BE2C (cell line): Measurements from ENCODE around the gene STK17B.
"Not testable (repeated sequence)": the region's sequence is repeated elsewhere in the genome, so short reads cannot be mapped to it uniquely, and the experiment has no call there.

Experiments
- DNase-seq: peaks from one replicate; pipeline ENCODE4 v3.0.0-alpha.2; 2020
- H3K27me3 ChIP-seq: fragments of 250-450 bp; sonication (Bioruptor Pico); 2 replicates; pipeline ENCODE4 v1.5.1; 2020; ENCODE audit warnings: mild to moderate bottlenecking
- H3K36me3 ChIP-seq: fragments of 250-450 bp; sonication (Bioruptor Pico); 2 replicates; pipeline ENCODE4 v1.5.1; 2020; ENCODE audit warnings: mild to moderate bottlenecking
- H3K4me1 ChIP-seq: fragments of 250-450 bp; sonication (Bioruptor Pico); 2 replicates; pipeline ENCODE4 v1.5.1; 2020
- H3K4me3 ChIP-seq: 2 replicates; pipeline ENCODE4 v1.5.1; 2011; ENCODE audit warnings: low read depth, low read length
- H3K9me3 ChIP-seq: fragments of 250-450 bp; sonication (Bioruptor Pico); 2 replicates; pipeline ENCODE4 v1.5.1; 2020
- CTCF ChIP-seq: IDR thresholded peaks from 2 replicates; pipeline ENCODE4 v1.5.1; 2012; ENCODE audit warnings: mild to moderate bottlenecking, low read depth, low read length

Gene STK17B

DNA sequence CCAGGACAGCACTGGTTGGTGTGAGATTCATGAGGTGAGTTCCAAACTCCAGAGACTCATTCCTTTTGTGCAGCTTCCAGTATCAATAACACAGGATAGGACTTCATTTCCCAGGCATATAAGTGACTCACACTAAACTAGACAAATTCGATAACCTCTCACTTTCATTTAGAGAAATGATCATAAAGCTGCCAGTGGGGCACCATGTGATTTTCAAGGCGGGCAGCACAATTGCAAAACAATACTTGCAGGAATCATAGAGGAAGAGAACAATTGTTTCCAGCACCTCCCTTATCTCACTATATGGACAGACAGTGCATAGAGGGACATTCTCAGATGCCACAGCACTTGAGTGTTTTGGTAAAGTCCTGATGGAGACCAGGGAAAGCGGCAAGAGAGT, 71.5 kb downstream of the STK17B start:
- Histone ChIP-seq H3K4me3 (no peak overlapping the region), H3K4me1 (no peaks in the 10 kb centered on the region), H3K36me3 (no peaks in the 10 kb centered on the region), H3K27me3 (no peaks in the 10 kb centered on the region), H3K9me3 (no peaks in the 10 kb centered on the region; the same call in 1 of the 2 replicates)
- DNase-seq = no peak
- no peak for TF ChIP-seq CTCF

DNA sequence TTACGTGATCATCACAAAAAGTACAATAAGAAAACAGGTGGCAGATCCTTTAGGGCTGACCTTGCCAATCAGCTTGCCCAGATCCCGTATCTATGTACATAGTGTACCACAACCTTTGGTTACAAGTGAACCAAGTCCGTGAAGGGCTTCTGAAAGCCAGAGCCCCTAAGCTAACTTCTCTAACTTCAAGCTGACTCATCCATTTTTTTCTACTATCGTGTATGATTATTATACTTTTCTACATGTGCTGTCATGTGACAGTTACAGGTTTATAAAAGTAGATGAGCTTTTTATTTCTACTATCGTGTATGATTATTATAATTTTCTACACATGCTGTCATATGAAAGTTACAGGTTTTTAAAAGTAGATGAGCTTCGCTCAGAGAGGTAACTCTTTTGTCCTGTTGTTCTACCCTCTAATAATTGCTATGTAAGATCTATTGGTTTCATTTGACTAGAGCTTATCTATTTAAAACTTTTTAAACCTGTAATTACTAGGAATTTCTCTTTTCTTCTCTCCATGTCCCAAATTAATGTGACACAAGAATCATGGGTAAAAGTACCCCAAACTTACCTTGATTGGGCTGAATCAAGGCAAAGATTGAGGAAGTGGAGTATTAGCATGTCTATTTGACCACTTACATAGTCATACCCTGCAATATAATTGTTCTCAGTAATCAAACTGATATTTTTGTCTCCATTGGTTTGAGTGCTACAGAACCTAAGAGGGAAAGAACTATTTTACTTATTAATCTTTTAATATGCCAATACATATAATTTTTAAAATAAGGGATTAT, 73.3 kb downstream of the STK17B start:
- no peak for DNase-seq
- H3K4me3 ChIP-seq = no peak overlapping the region
- no peak for TF ChIP-seq CTCF
- no peaks in the 10 kb centered on the region; the same call in 1 of the 2 replicates for H3K9me3 ChIP-seq
- no peaks in the 10 kb centered on the region for H3K27me3 ChIP-seq
- no peaks in the 10 kb centered on the region for H3K36me3 ChIP-seq
- H3K4me1 ChIP-seq = no peaks in the 10 kb centered on the region

DNA sequence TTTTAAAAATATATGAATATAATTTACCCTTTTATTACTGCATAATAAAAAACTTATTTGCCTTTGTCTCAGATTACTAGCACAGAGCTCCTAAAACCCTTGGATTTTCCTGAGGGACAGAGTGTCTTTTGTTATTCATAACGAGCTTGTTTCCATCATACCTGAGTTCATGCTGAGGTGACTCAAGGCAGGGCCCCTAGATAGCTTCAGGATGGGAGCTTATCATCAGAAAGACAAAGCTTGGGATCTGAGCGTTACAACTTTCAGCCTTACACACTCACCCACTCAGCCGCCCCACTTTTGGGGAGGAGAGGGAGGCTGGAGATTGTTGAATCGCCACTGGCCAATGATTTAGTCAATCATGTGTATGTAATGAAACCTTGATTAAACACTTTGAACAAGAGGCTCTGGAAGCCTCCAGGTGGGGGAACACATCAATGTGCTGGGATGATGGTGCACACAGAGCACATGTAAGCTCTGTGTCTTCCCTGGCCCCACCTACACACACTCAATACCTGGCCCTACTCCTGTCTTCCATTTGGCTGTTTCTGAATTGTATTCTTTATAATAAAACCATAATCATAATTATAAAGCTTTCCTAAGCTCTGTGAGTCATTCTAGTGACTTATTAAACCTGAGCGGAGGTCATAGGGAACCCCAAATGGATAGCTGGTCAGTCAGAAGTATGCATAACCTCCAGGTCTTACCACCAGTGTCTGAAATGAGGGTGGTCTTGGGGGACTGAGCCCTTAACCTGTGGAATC, 74.2 kb downstream of the STK17B start:
- DNase-seq = no peak
- H3K4me3 ChIP-seq = no peak overlapping the region
- no peaks in the 10 kb centered on the region; the same call in 1 of the 2 replicates for H3K9me3 ChIP-seq
- no peaks in the 10 kb centered on the region for H3K4me1 ChIP-seq
- no peak for TF ChIP-seq CTCF
- H3K36me3 ChIP-seq = no peaks in the 10 kb centered on the region
- H3K27me3 ChIP-seq = no peaks in the 10 kb centered on the region

- Histone ChIP-seq H3K9me3 (no peaks in the 10 kb centered on the region; the same call in 1 of the 2 replicates), H3K27me3 (no peaks in the 10 kb centered on the region), H3K36me3 (no peaks in the 10 kb centered on the region), H3K4me3 (no peak overlapping the region), H3K4me1 (no peaks in the 10 kb centered on the region)
- DNase-seq = no peak
- no peak for TF ChIP-seq CTCF
Measured at GRCh38 chr2:196096264-196096663, 75.1 kb downstream of the STK17B start.

DNA sequence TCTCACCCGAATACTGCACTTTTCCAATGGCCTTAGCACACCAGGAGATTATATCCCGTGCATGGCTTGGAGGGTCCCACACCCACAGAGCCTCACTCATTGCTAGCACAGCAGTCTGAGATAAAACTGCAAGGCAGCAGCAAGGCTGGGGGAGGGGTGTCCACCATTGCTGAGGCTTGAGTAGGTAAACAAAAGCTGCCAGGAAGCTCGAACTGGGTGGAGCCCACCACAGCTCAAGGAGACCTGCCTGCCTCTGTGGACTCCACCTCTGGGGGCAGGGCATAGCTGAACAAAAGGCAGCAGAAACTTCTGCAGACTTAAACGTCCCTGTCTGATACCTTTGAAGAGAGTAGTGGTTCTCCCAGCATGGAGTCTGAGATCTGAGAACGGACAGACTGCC, 81.9 kb downstream of the STK17B start:
- H3K36me3 ChIP-seq, H3K27me3 ChIP-seq, H3K4me1 ChIP-seq, H3K9me3 ChIP-seq, H3K4me3 ChIP-seq, DNase-seq: not testable (repeated sequence)

GRCh38 chr2:196088203-196088602, 83.2 kb downstream of the STK17B start:
- no peak overlapping the region for H3K4me3 ChIP-seq
- H3K4me1 ChIP-seq = no peaks in the 10 kb centered on the region
- no peak for DNase-seq
- no peaks in the 10 kb centered on the region for H3K9me3 ChIP-seq
- H3K36me3 ChIP-seq = no peaks in the 10 kb centered on the region
- H3K27me3 ChIP-seq = no peaks in the 10 kb centered on the region
- no peak for TF ChIP-seq CTCF
